PC-3 (cell line): ENCODE data around the gene LIPJ. TPM values are rescaled to one million over a fixed set of nuclear protein-coding genes. Genes with fewer than 3 reads are reported as not detected.

Experiments used
- ATAC-seq: fragments of 200-7000 bp; cut with Tn5 transposase; 2 replicates; pipeline ENCODE4 v1.9.1; 2020; ENCODE audit warnings: mild to moderate bottlenecking, moderate library complexity
- BruUV-seq: library from RNA; stranded (reverse); fragments of 400-500 nt; replicated peaks from 2 replicates; lab custom pipeline; 2021; lab: Mats Ljungman, UMichigan
- CTCF ChIA-PET: fragments of 300-600 bp; sonication (Branson Sonifier 250); formaldehyde crosslinking; loops from one replicate; lab custom pipeline; 2022; ENCODE audit warnings: antibody characterized with exemption; lab: Charles Lee
- POLR2A ChIA-PET: fragments of 300-600 bp; sonication (Branson Sonifier 250); formaldehyde crosslinking; loops from one replicate; lab custom pipeline; 2022; ENCODE audit warnings: antibody characterized with exemption; ENCODE audit not compliant: unreplicated experiment; lab: Charles Lee
- DNase-seq: peaks from one replicate; pipeline ENCODE4 v3.0.0-alpha.2; 2015
- H2AFZ ChIP-seq: fragments of 300-600 bp; sonication (generic); 2 replicates; pipeline ENCODE4 v1.6.0; 2016; ENCODE audit warnings: antibody characterized with exemption, low read length
- H3F3A ChIP-seq: fragments of 300-600 bp; sonication (generic); one replicate; pipeline ENCODE4 v1.6.0; 2017; ENCODE audit warnings: antibody characterized with exemption, low read length, control low read depth, mild to moderate bottlenecking; ENCODE audit not compliant: unreplicated experiment
- H3K27ac ChIP-seq: fragments of 300-600 bp; sonication (generic); 2 replicates; pipeline ENCODE4 v1.5.1; 2016; ENCODE audit warnings: mild to moderate bottlenecking, low read length
- H3K27me3 ChIP-seq: fragments of 300-600 bp; sonication (generic); 2 replicates; pipeline ENCODE4 v1.6.1; 2016; ENCODE audit warnings: low read length, mixed read lengths
- H3K36me3 ChIP-seq: fragments of 300-600 bp; sonication (generic); 2 replicates; pipeline ENCODE4 v1.6.1; 2016; ENCODE audit warnings: low read depth, mixed run types, low read length, mixed read lengths
- H3K4me1 ChIP-seq: fragments of 300-600 bp; sonication (generic); 2 replicates; pipeline ENCODE4 v1.5.1; 2016; ENCODE audit warnings: low read length; ENCODE audit not compliant: insufficient read depth
- H3K4me2 ChIP-seq: fragments of 300-600 bp; sonication (generic); 2 replicates; pipeline ENCODE4 v1.6.0; 2016; ENCODE audit warnings: low read length
- H3K4me3 ChIP-seq: fragments of 300-600 bp; sonication (generic); 2 replicates; pipeline ENCODE4 v1.5.1; 2016; ENCODE audit warnings: mild to moderate bottlenecking, low read length, mixed read lengths
- H3K79me2 ChIP-seq: fragments of 300-600 bp; sonication (generic); 2 replicates; pipeline ENCODE4 v1.6.1; 2017; ENCODE audit warnings: low read length, mixed read lengths
- H3K9ac ChIP-seq: fragments of 300-600 bp; sonication (generic); 2 replicates; pipeline ENCODE4 v1.6.0; 2016; ENCODE audit warnings: mild to moderate bottlenecking, low read length
- H3K9me2 ChIP-seq: fragments of 300-600 bp; sonication (generic); replicated peaks from 2 replicates; pipeline ENCODE4 v1.6.1; 2016; ENCODE audit warnings: mixed run types, low read length, mixed read lengths
- H3K9me3 ChIP-seq: fragments of 300-600 bp; sonication (generic); 2 replicates; pipeline ENCODE4 v1.6.1; 2016; ENCODE audit warnings: low read length, mixed read lengths
- H4K20me1 ChIP-seq: fragments of 300-600 bp; sonication (generic); 2 replicates; pipeline ENCODE4 v1.6.1; 2016; ENCODE audit warnings: low read length, mixed read lengths
- CTCF ChIP-seq: fragments of 300-600 bp; sonication (generic); conservative IDR thresholded peaks from 2 replicates; pipeline ENCODE4 v1.5.1; 2017; ENCODE audit warnings: antibody characterized with exemption, low read depth, mild to moderate bottlenecking, low read length
- EZH2 ChIP-seq: fragments of 300-600 bp; sonication (generic); IDR thresholded peaks from one replicate; pipeline ENCODE4 v1.6.1; 2017; ENCODE audit warnings: antibody characterized with exemption, mild to moderate bottlenecking, low read length; ENCODE audit not compliant: unreplicated experiment
- EZH2phosphoT487 ChIP-seq: fragments of 300-600 bp; sonication (generic); IDR thresholded peaks from 2 replicates; pipeline ENCODE4 v1.6.1; 2018; ENCODE audit warnings: mild to moderate bottlenecking, antibody characterized with exemption, low read length, borderline replicate concordance
- intact Hi-C: fragments of 100-400 bp; cut with micrococcal nuclease; formaldehyde crosslinking; loops from 2 replicates; pipeline ENCODE4 v1.9.0; 2023
- total RNA-seq: library from RNA; depleted of rRNA; stranded (reverse); fragments of >200 nt; gene quantifications from 2 replicates; pipeline ENCODE4 v1.2.3, GENCODE V29; 2014

The LIPJ gene
- total RNA-seq, 1 experiment from 2014 or later: not detected

GRCh38 chr10:88642963-88643362 lies 56.4 kb downstream of the LIPJ start:
- CTCF ChIA-PET: no interaction called here
- no peak overlapping the region for H3K4me3 ChIP-seq
- no peaks in the 10 kb centered on the region for H3K36me3 ChIP-seq
- H3F3A ChIP-seq: no peaks in the 10 kb centered on the region
- no peak overlapping the region for H2AFZ ChIP-seq
- ATAC-seq (no peak), DNase-seq (no peak)
- H3K9me3 ChIP-seq: no peaks in the 10 kb centered on the region
- no TSS peak for BruUV-seq
- no peaks in the 10 kb centered on the region for H3K4me1 ChIP-seq
- intact Hi-C loops: no loop called here
- no peaks in the 10 kb centered on the region for H3K79me2 ChIP-seq
- no peak overlapping the region for H3K4me2 ChIP-seq
- no peaks in the 10 kb centered on the region for H3K9me2 ChIP-seq
- POLR2A ChIA-PET: no interaction called here
- H4K20me1 ChIP-seq: no peaks in the 10 kb centered on the region
- TF ChIP-seq EZH2 (no peak), EZH2phosphoT487 (no peak), CTCF (no peak)
- no peak overlapping the region for H3K9ac ChIP-seq
- H3K27ac ChIP-seq: no peak overlapping the region
- H3K27me3 ChIP-seq: no peaks in the 10 kb centered on the region

GRCh38 chr10:88647061-88647615 lies 60.6 kb downstream of the LIPJ start:
- ChIA-PET POLR2A (no interaction called here), CTCF (no interaction called here)
- Histone ChIP-seq H4K20me1 (no peaks in the 10 kb centered on the region), H3K4me3 (no peak overlapping the region), H3K79me2 (no peaks in the 10 kb centered on the region), H3K9me3 (no peaks in the 10 kb centered on the region), H2AFZ (no peak overlapping the region), H3K4me1 (no peaks in the 10 kb centered on the region), H3K27me3 (no peaks in the 10 kb centered on the region), H3K9me2 (no peaks in the 10 kb centered on the region), H3K9ac (no peak overlapping the region), H3K4me2 (no peak overlapping the region), H3F3A (no peaks in the 10 kb centered on the region), H3K27ac (no peak overlapping the region), H3K36me3 (no peaks in the 10 kb centered on the region)
- TF ChIP-seq EZH2phosphoT487 (no peak), EZH2 (no peak), CTCF (no peak)
- no peak for DNase-seq
- intact Hi-C loops: no loop called here
- BruUV-seq: no TSS peak
- ATAC-seq: no peak

GRCh38 chr10:88651101-88651551 lies 64.6 kb downstream of the LIPJ start:
- no peaks in the 10 kb centered on the region for H3K36me3 ChIP-seq
- no peaks in the 10 kb centered on the region for H4K20me1 ChIP-seq
- ChIA-PET POLR2A (no interaction called here), CTCF (no interaction called here)
- TF ChIP-seq CTCF (no peak), EZH2phosphoT487 (no peak), EZH2 (no peak)
- no peaks in the 10 kb centered on the region for H3K9me2 ChIP-seq
- H3F3A ChIP-seq: no peaks in the 10 kb centered on the region
- no peak overlapping the region for H3K27ac ChIP-seq
- no TSS peak for BruUV-seq
- no peak overlapping the region for H2AFZ ChIP-seq
- intact Hi-C loops: no loop called here
- H3K9ac ChIP-seq: no peak overlapping the region
- no peaks in the 10 kb centered on the region for H3K9me3 ChIP-seq
- no peak overlapping the region for H3K4me3 ChIP-seq
- H3K4me1 ChIP-seq: no peaks in the 10 kb centered on the region
- no peak for DNase-seq
- H3K4me2 ChIP-seq: no peak overlapping the region
- H3K79me2 ChIP-seq: no peaks in the 10 kb centered on the region
- no peaks in the 10 kb centered on the region for H3K27me3 ChIP-seq
- no peak for ATAC-seq
